ENCODE data around the gene ZNF331.

ZNF331 gene

DNA sequence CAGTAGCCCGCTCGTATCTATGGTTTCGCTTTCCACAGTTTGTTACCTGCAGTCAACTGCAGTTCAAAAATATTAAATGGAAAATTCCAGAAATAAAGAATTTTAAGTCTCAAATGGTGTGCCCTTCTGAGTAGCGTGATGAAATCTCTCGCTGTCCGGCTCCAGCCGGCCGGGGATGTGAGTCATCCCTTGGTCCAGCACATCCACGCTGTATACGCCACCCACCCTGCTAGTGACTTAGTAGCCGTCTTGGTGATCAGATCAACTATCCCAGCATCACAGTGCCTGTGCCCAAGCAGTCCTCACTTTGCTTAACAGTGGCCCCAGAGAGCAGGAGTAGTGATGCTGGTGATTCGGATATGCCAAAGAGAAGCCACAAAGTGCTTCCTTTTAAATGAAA lies 40.0 kb downstream of the ZNF331 start:
- no peak for DNase-seq

DNA sequence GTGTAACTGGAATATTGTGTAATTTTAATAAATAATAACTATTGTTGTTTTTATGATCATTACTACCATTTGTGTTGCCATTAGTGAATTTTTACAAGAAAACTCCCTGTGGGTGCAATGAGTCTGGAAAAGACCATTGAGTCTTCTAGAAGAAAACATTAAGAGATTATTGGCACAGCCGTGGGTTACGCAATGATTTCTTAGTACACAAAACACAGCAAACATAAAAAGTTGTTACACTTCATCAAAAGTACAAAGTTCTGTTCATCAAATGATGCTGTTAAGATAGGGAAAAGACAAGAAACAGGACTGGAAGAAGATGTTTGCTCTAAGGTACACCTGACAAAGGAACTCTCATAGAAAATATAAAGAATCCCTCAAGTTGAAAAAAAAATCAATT lies 41.6 kb downstream of the ZNF331 start:
- no peak for DNase-seq

DNA sequence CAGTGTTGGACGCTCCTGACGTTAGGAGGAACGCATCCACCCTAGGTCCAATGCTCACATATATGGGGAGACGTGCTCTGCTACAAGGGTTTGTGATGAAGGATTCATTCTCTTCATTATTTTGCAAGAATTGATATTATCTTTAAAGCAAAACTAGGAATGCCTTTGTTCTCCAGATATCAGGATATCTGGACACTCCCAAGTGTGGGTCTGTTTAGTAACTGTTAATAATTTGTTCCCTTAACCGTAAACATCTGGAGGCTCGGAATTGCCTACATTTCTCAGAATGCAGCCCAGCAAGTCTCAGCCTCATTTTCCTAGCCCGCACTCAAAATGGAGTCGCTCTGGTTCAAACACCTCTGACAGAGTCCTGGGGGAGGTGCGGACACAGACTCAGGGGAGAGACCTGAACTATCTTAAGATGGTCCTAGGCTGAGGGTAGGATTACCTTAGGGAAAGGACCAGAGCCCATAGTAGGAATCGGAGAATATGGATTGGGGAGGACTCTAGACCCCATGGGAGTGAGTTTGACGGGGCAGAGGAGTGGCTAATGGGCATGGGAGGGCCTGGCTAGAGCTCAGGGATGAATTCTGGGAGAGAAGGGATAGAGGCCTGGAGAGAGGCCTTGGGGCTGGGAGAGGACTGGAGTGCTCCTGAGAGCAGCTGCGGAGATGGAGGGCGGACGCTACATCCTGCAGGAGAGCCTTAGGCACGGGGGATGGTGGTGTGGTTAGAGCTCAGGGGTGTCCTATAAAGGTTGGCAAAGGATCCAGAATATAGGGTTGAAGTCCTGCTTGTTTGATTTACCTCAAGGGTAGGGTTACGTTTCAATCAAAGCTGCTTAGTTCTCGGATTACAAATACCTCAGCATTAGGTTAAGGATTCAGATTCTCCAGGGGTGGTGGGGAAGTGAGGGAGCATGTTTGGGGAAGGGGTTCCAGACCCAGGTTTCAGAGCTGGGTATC lies 43.2 kb downstream of the ZNF331 start:
- no peak for DNase-seq

DNA sequence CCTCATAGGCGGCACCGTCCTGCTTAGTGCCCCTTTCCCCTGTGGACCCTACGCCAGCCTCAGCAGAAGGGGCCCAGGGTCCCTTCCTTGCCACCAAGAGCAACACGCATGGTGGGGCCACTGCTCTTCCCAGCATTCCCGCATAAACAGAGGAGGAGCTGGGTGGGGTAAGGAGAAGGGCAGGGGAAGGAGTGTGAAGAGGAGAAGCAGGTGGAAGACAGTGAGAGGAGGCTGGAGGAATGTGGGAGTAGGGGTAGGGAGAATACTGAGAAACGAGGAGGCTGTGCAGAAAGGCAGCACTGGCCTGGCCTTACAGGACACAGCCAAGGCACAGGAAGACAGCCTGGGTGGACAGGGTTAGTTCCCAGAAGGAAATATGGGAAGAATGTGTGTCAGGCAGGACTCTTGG lies 43.9 kb downstream of the ZNF331 start:
- DNase-seq = no peak

DNA sequence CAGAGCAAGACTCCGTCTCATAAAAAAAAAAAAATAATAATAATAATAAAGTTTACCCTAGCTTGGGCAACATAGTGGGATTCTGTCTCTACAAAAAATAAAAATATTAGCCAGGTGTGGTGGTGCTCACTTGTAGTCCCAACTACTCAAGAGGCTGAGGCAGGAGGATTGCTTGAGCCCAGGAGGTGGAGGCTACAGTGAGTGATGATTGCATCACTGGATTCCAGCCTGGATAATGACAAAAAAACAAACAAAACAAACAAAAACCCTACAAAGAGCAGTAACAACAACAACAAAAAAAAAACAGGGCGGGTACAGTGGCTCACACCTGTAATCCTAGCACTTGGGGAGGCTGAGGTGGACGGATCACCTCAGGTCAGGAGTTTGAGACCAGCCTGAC lies 45.2 kb downstream of the ZNF331 start:
- DNase-seq = no peak

DNA sequence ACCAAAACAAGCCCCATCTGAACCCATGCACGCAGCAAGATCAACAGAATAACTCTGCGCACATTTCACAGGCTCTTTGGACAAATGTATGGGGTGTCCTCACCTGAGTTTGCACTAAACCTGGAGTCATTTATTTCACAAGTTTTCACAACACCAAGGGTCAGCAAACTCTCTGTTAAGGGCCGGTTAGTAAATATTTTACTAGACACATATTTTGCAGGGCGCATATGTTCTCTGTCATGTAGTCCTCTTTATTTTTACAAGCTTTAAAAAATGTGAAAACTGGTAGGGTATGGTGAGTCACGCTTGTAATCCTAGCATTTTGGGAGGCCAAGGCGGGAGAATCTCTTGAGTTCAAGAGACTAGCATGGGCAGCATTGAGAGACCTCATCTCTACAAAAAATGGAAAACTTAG lies 48.3 kb downstream of the ZNF331 start:
- DNase-seq = no peak

DNA sequence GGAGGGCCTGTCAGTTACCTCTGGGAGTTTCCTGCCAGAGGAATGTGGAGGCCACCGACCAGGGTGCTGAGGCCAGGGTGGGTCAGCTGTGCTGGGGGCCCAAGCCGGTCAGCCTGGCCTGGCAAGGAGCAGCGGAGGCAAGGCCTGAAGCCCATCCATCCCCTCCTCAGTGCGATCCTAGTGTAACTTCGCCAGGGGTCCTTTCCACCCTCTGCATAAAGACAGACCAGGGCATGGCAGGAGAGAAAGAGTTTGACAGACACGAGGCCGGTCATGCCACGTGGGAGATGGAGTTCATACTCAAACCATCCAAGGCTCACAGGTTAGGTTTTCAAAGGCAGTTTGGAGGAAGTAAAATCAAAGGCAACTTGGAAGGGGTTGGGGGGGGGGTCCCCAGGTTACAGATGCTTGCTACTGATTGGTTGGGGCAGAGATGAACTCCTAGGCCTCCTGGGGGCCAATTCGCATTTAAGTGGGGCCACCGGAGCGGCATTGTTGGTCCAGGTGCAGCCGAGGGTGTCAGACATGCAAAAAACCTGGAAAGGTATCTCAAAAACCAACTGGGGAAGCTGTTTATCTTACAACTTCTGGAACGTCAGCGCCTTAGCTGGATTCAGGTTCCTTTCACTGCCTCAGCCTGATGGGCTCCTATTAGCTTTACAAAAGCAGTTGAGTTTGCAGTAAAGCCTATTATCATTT lies 57.0 kb downstream of the ZNF331 start:
- DNase-seq = no peak

DNA sequence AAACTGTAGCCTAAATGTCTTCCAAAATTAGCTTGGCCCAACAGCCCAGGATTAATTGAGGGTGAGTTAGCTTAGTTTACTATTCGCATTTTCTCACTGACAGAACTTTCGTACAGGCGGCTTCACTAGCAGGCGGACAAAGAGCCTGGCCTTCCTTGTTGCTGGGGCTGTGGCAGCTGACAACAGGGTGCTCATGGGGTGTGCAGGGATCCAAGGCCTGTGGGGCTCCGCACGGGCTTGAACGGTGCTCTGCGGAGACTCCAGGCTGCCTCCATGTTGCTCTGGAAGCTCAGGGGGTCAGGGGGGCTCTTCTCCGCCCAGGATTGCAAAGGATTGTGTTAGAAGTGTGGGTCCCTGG lies 57.5 kb downstream of the ZNF331 start:
- no peak for DNase-seq

DNA sequence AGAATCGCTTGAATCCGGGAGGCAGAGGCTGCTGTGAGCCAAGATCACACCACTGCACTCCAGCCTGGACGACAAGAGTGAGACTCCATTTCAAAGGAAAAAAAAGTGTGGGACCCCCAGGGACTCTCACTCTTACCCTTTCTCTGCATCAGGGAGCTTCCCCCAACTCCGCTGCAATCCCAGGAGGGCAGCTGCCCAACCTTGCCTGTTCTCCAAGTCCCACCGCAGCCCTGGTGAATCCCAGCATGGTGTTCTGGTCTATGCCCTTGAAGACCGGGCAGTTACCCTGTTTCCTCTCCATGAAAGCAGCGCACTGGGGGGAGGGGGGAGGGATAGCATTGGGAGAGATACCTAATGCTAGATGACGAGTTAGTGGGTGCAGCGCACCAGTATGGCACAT lies 58.1 kb downstream of the ZNF331 start:
- DNase-seq = no peak

DNA sequence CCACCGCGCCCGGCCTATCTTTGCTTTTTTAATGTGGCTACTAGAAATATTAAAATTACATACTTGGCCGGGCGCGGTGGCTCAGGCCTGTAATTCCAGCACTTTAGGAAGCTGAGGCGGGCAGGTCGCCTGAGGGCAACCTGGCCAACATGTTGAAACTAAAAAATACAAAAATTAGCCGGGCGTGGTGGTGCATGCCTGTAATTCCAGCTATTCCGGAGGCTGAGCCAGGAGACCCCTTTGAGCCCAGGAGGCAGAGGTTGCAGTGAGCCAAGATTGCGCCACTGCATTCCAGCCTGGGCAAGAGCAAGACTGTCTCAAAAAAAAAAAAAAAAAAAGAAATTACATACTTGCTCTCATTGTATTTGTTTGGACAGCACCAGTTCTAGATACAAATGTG lies 59.1 kb downstream of the ZNF331 start:
- DNase-seq = no peak

DNA sequence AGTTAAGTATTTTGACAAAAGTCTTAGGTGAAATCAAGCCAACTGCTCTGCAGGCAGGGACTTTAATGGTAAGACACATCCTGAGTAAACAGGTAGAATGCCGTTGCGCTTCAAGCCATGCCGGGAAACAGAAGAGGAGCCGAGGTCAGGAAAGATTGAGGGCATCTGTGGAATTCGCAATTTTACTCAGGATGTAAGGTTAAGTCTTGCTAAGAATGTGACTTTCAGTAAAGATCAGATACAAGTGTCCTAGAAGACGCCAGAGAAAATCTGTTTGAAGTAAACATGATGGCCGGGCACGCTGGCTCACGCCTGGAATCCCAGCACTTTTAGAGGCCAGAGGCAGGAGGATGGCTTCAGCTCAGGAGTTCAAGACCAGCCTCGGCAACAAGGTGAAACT lies 60.4 kb downstream of the ZNF331 start:
- DNase-seq = no peak

DNA sequence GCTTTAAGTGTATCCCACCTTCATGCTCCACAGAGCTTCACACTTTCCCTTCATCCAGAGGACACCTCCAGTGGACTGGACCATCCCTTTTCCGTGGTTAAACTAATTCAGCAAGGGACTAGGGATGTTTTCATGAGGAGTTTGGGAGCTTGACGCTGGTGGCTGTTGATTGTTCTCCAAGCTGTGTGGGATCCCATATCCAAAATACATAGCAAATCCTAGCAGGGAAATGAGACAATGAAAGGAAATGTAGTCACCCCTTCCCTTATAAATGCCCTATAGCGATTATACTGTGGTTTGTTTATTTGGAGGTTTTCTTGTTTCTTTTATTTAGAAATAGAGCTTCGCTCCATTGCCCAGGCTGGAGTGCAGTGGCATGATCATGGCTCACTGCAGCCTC lies 62.3 kb downstream of the ZNF331 start:
- no peak for DNase-seq

DNA sequence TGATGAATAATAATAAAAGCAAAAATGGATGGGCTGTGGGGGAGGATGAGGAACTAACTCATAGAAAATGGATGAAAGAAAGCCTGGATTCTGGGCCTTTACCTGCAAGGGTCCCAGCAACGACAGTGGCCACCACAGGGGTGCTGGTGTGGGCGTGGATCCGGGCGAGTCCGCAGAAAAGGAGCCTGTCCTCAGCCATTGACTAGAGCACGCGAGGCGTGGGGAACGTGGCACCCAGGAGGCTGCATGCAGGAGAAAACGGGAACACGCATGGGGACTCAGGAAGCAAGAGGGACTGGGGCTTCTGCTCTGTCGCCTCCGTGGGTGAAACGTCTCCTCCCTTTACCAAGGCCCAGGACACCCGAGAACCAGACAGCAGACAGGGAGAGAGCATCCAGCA lies 68.1 kb downstream of the ZNF331 start:
- no peak for DNase-seq

DNA sequence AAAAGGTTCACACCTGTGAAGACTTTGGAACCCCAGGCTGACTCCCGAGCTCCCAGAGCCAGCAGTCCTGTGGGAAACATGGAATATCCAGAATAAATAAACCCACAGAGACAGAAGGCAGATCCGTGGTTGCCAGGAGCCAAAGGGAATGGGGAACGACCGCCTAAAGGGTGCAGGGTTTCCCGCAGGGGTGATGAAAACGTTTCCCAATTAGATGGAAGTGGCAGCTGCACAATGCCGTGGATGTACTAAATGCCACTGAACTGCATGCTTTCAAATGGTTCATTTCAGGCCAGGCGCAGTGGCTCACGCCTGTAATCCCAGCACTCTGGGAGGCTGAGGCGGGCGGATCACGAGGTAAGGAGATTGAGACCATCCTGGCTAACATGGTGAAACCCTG lies 70.4 kb downstream of the ZNF331 start:
- DNase-seq = no peak

DNA sequence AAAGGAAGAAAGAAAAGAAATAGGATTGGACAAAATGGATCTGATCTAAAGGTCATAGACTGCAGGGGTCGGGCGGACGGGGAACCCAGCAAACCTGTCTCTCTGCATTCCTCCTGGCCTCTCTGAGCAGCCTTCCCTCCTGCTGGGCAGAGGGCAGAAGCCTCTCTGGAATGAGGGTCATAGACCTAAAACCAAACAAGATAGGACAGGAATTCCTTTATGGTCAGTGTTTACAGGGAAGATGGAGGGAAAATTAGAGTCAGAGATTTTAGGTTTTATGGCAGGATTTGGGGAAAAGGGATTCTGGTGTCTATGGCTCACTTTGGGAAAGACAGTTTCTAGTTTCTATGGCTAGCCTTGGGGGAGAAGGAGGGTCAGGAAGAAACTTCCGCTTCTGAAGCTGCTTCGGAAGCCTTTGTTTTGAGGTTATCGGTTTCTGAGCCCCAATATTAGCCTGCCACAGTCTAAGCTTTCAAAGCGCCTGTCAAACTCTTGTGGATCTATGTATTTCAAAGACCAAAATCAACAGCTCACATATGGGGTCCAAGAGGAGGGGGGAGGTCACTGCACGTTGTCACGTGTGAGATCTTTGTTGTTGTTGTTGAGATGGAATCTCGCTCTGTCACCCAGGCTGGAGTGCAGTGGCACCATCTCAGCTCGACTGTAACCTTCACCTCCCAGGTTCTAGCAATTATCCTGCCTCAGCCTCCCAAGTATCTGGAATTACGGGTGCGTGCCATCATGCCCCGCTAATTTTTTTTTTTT lies 75.0 kb downstream of the ZNF331 start:
- no peak for DNase-seq

DNA sequence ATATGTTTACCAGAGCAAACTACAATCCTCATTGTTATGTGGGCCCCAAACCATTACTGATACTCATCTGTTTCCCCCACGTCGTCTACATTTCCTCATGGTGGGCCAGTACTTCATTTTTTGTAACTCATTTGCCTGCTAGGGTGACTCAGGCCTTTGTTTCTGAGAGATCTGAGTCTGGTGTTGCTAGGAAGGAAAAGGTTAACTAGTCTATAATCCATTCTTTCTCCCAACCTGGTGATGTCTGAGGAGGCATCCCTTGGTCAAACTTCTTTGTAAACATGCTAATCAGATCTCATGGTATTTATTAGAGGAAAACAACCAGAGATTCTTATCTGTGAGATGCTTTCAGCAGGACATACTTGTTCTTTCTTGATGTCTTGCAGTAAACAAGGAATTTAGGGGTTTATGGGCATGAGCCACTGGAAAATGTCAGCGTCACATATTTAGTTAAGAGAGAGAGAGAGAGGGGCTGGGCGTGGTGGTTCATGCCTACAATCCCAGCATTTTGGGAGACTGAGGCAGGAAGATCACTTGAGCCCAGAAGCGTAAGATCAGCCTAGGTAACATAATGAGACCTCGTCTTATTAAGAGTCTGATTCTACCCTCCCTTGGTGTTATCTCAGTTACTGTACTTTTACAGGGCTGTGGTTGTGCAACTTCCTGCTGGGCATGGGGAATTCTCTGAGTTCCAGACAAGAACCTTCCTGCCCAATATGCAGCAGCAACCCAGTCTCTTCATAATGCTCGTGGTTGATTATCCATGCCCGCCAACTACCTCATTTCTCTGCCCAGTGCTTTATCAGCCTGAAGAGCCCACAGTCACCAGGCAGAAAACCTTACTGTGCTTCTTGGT lies 84.2 kb downstream of the ZNF331 start:
- no peak for DNase-seq

DNA sequence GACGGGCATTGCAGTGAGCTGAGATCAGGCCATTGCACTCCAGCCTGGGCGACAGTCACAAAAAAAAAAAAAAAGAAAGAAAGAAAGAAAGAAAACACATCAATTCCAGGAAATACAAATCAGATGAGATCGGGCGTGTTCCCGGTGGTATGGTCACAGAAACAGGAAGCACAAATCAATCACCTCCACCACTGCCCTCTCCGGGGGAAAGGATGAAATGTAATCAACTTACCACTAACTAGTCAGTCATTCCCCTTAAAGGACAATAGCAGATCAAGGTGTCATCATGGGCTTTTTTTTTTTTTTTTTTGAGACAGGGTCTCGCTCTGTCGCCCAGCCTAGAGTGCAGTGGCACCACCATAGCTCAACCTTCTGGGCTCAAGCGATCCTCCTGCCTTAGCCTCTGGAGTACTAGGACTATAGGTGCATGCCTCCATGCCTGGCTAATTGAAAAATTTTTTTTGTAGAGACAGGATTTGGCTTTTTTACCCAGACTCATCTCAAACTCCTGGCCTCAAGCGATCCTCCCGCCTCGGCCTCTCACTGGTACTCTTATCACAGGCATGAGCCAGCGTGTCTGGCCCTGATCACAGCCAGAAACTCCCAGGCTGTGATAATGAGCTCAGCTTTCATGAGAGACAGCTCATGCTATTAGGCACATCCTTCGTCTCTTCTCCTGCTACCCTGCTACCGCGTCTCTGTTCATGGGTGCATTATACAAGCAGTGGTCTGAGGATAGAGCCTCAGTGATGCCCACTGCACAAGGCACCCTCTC lies 87.0 kb downstream of the ZNF331 start:
- DNase-seq = no peak

DNA sequence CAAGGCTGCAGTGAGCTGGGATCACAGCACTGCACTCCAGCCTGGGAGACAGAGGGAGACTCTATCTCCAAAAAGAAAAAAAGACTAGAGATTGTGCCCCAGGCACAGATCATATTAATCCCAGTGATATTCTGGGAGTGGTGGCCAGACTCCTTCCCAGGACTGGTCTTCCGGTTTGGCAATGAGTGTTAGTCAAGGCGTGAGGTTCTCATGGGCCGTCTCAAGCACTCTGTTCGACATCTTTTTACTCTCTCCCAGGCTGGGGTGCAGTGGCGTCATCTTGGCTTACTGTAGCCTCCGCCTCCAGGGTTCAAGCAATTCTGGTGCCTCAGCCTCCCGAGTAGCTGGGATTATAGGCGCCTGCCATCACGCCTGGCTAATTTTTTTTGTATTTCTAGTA lies 88.5 kb downstream of the ZNF331 start:
- DNase-seq = no peak

DNA sequence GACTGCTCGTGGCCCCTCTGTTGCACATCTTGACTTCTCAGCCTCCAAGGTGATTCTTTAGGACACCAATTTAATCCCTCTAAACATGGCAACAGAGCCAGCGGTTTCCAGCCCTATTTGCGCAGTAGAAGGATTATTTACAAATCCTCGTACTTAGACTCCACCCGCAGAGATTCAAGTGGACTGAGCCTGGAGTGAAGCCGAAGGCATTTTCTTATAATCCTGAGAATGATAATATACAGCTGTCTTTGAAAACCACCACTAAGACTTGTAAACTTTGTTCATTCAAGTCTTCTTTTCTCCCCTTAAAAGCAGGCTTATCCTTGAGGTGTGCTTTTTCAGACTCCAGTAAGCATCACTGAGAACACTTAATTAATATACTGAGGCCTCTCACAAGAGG lies 89.0 kb downstream of the ZNF331 start:
- no peak for DNase-seq
